HG03039 (cell line): ENCODE data around the gene RUFY4.

ENCODE experiments used
- ATAC-seq: cut with Tn5 transposase; IDR thresholded peaks from one replicate; pipeline ENCODE4 v1.9.1; 2021; ENCODE audit warnings: mild to moderate bottlenecking, moderate library complexity; ENCODE audit not compliant: unreplicated experiment

The RUFY4 gene

GRCh38 chr2:218138047-218138446 lies 69.0 kb downstream of the RUFY4 start:
- no peak for ATAC-seq
